ENCODE measurements around the gene APBB2.

APBB2 gene

DNA sequence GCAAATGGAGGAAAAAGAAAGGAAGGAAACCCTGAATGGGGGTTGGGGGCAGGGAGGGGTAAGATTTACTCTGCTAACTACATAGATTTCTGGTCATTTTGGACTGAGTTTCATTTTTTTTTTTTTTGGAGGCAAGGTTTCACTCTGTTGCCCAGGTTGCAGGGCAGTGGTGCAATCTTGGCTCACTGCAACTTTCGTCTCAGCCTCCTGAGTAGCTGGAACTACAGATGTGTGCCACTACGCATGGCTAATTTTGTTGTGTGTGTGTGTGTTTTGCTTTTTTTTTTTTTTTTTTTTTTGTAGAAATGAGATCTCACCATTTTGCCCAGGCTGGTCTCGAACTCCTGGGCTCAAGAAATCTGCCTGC lies 223.5 kb downstream of the APBB2 start:
- no peak for TF ChIP-seq CTCF (IDR thresholded peaks at IDR 0.05; ENCODE audit: borderline replicate concordance, control extremely low read depth, extremely low read depth, insufficient read depth, missing control alignments)
- in situ Hi-C loops (cut with MboI; ENCODE audit: low sequenced_read_pairs, unreplicated experiment) = no loop called here
- DNase-seq (ENCODE audit: low spot score) = no peak

GRCh38 chr4:40990236-40990898 lies 224.0 kb downstream of the APBB2 start:
- DNase-seq (ENCODE audit: low spot score) = no peak
- no peak for TF ChIP-seq CTCF (IDR thresholded peaks at IDR 0.05; ENCODE audit: borderline replicate concordance, control extremely low read depth, extremely low read depth, insufficient read depth, missing control alignments)
- in situ Hi-C loops (cut with MboI; ENCODE audit: low sequenced_read_pairs, unreplicated experiment) = no loop called here

DNA sequence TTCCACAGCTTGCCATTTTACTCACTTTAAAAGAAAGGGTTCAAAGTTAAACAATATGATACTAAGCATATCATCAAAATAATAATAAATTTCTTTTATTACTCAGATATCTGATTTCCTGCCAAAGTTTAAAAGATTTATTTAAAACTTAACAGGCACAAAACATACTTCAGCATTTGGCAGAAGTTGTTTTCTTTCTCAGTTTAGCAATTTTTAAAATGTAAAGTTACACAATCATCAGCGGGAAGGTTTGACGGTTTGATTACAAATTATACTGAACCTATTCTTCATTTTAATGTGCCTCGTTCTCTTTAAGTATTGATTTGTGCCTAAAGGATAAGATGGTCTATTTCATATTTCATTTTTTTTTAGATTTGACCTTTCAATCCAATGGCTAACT lies 227.2 kb downstream of the APBB2 start:
- no peak for TF ChIP-seq CTCF (IDR thresholded peaks at IDR 0.05; ENCODE audit: borderline replicate concordance, control extremely low read depth, extremely low read depth, insufficient read depth, missing control alignments)
- in situ Hi-C loops (cut with MboI; ENCODE audit: low sequenced_read_pairs, unreplicated experiment) = loop anchor here (10.0 kb wide), 1 partner anchor 228 kb away; the partner anchor contains the start of gene APBB2

DNA sequence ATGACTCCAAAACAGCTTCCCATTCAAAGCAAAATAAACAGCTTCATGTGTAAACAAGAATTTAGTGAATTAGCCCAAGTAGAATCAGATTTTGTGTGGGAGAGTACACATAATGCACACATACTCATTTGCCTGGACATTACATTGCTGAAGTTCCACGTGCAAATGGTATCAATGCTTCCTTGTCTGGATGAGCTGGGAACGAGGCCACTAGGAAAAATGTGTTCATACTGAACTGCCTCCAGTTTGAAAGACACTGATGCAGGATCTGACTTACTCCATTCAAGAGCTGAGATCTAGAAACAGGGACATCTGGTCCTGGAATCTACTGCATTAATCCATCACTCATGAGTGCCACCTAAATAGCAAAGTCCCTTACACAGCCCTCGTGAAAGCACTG lies 228.0 kb downstream of the APBB2 start:
- no peak for TF ChIP-seq CTCF (IDR thresholded peaks at IDR 0.05; ENCODE audit: borderline replicate concordance, control extremely low read depth, extremely low read depth, insufficient read depth, missing control alignments)
- in situ Hi-C loops (cut with MboI; ENCODE audit: low sequenced_read_pairs, unreplicated experiment) = loop anchor here (10.0 kb wide), 1 partner anchor 228 kb away; the partner anchor contains the start of gene APBB2
- no peak for DNase-seq (ENCODE audit: low spot score)

More for the DNA sequence above, 227.2 kb downstream of the APBB2 start:
- DNase-seq (ENCODE audit: low spot score) = no peak

GRCh38 chr4:40984051-40984450 lies 230.3 kb downstream of the APBB2 start:
- TF ChIP-seq CTCF (IDR thresholded peaks at IDR 0.05; ENCODE audit: borderline replicate concordance, control extremely low read depth, extremely low read depth, insufficient read depth, missing control alignments) = no peak
- DNase-seq (ENCODE audit: low spot score) = no peak
- in situ Hi-C loops (cut with MboI; ENCODE audit: low sequenced_read_pairs, unreplicated experiment) = loop anchor here (10.0 kb wide), 1 partner anchor 231 kb away; the partner anchor contains the start of gene APBB2

DNA sequence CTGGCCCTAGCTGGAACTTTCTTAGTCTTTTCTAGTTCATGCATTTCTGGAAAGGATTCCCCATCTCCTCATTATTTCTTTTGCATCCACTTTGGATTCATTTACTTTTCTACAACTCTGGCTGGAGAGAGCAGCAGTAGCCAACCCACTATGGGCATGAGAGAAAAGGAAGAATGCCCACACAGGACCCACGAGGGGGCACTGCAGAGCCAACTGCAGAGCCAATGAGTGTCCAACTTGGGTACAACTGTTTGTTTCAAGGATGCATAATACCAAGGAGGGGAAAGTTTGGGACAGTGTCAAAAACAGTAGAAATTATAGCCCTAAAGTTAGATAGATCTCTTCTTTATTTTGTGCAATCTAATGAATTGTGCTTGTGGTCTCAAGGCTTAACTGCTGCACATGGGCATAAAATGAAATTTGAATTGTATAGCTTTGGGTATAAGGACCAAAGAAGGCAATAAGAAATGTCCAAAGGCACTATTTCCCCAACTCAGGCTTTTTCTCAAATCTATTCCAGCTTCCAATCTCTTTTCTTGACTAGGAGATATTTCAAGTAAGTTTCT lies 233.9 kb downstream of the APBB2 start:
- DNase-seq (ENCODE audit: low spot score) = no peak
- peak; percentile 32 for TF ChIP-seq CTCF (IDR thresholded peaks at IDR 0.05; ENCODE audit: borderline replicate concordance, control extremely low read depth, extremely low read depth, insufficient read depth, missing control alignments)
- in situ Hi-C loops (cut with MboI; ENCODE audit: low sequenced_read_pairs, unreplicated experiment) = loop anchor here (10.0 kb wide), 1 partner anchor 234 kb away; the partner anchor contains the start of gene APBB2

Data from GM13976 (cell line).